ENCODE results near the gene KIAA1549.

The KIAA1549 gene

DNA sequence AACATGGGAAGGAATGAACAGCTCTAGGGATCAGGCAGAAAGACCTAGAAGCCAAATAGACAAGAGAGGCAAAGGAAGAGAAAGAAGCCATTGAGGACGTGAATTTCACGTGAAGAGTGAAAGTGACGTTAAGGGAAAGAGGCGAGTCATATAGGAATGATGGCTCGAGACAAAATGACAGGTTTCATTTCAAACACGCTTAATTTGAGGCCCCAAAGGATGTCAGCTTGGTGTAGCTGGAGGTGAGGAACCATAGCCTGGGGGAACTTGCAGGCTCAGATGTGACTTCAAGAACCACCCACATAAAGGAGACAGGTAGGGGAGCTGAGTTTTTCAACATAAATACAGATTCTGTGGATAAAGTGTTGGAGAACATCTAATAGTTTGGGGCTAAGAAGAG is 98.9 kb downstream of the KIAA1549 start:
- DNase-seq (ENCODE audit: low read depth in 3 of 3), result no peak

DNA sequence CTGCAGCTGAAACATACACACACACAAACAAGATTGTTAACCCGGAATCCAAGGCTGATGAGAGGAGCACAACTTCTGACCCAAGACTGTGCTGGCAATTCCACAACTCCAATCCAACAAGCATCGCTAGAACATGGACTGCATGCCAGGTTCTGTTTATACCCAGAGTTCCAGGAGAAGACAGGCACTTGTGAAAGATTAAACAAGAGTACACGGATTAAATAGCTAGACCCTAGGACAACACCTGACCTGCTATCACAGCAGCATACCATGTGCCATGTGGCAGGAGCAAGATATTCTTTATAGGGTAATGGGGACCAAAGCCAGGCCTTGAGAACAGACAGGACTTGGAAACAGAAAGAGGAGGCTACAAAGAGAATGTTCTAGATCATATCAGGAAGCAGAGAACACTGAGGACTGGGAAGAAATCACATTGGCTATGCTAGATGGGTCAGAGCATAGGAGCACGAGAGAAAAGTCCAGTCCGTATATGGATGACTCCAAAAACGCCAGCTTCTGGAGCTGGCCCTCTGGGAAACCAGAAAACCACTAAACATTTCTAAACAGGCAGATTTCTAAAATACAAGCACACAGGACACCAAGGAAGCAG is 99.5 kb downstream of the KIAA1549 start:
- no peak for DNase-seq (ENCODE audit: low read depth in 3 of 3)

DNA sequence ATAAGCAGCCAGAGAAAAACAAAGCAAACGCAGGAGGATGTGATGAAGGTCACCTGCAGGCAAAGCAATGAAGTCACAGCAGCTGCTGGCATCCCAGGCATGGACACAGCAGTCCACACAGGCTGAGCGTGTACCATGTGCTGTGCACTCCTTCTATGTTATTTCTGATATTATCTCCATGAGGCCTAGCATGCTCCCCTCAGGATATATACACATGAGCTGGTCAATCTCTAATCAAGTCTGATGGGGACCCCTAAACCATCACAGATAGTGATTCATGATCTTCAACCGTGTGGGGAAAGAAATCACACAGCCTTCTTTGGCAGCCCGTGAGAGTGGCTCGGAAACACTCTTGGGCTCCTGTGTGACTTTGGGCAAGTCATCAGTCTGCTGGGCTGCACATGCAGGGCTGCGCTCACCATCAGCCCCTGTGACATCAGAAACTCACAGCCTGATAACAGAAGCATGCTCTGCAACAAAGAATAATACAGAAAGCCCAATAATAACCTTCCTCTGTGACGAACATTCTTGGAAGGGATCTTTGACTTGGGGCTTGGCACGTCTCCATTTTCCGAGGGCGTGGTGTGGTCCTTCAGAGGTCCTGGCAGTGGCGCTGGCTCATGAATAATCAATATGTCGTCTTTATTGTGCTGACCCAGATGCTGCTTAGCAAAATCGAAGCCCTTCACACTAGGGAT is 100.2 kb downstream of the KIAA1549 start:
- no peak for DNase-seq (ENCODE audit: low read depth in 3 of 3)

DNA sequence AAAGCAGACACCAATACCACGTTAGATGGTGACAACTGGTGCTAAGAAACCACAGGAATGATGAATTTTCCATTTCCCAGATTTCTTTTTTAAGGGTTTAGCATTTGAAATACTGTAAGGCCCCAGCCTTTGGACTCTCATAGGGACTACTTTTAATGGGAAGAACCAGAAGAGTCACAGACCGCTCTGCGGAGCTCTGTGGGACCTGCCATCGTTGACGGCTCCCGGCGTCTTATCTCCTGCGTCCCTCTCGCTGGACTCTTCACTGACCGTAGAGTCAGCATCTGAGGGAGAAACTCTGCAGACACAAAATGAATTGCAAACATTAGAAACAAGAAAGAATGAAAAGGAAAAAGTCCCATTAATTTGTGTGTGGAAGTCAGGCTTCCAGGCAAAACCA is 101.8 kb downstream of the KIAA1549 start:
- no peak for DNase-seq (ENCODE audit: low read depth in 3 of 3)

DNA sequence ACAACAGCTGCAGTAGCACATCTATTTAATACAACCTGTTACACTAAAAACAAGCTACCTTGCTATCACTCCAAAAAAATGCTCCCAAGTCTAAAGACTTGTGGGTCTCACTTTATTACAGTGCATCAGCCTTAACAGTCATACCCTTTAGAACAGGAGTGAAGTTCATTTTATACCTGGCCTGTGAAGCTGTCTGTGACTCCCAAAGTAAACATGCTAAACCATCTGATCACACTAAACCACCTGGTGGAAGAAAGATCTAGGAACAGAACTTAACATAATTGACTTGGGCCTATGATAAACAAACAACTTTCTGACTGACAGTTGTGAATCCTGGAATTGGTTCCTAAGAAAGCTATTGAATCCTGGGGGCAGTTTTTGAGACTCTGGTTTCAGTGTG is 102.3 kb downstream of the KIAA1549 start:
- no peak for DNase-seq (ENCODE audit: low read depth in 3 of 3)

DNA sequence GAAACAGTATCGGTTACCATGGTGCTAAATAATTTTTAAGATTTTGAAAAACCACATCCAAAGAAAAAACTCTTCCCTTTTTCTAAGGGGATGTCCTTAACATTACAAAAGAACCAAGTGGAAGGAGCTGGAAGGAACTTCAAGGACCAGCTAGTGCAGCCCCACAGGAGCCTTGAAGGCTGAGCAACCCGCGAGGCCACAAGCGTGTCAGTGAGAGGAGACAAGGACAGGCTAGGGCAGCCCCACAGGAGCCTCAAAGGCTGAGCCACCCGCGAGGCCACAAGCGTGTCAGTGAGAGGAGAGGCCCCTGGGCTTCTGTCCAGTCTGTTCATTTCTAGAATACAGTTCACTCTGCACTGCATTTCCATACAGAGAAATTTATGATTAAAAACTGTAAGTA is 103.1 kb downstream of the KIAA1549 start:
- DNase-seq (ENCODE audit: low read depth in 3 of 3), result no peak

DNA sequence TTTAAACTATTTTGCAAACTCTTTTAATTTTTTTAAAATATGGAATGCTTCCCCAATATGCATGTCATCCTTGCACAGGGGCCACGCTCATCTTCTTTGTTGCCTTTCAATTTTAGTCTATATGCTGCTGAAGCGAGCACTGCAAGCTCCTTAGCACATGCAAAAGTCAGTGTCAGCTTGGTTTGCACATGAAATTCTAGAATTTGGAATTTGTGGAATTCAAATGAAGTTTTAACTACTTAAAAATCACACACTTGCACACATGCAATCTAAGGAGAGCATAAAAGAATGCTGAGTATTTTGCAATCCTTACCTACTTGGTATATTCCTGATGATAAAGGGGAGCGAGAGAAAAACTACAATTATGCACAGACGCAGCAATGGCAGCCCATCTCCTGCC is 104.9 kb downstream of the KIAA1549 start:
- no peak for DNase-seq (ENCODE audit: low read depth in 3 of 3)

DNA sequence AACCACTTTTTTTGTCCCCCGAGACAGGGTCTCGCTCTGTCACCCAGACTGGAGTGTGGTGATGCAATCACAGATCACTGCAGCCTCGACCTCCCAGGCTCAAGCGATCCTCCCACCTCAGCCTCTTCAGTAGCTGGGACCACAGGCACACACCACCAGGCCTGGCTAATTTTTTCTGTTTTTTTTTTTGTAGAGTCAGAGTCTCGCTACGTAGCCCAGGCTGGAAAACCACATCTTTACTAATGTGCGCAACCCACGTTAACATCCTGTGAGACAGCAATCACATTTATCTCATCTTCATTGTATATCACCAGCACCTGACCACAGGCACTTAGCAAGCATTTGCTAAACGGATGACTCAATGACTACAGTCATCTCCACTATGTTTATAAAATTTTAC is 105.4 kb downstream of the KIAA1549 start:
- DNase-seq (ENCODE audit: low read depth in 3 of 3), result peak; percentile 40 to 56 (median 44)

DNA sequence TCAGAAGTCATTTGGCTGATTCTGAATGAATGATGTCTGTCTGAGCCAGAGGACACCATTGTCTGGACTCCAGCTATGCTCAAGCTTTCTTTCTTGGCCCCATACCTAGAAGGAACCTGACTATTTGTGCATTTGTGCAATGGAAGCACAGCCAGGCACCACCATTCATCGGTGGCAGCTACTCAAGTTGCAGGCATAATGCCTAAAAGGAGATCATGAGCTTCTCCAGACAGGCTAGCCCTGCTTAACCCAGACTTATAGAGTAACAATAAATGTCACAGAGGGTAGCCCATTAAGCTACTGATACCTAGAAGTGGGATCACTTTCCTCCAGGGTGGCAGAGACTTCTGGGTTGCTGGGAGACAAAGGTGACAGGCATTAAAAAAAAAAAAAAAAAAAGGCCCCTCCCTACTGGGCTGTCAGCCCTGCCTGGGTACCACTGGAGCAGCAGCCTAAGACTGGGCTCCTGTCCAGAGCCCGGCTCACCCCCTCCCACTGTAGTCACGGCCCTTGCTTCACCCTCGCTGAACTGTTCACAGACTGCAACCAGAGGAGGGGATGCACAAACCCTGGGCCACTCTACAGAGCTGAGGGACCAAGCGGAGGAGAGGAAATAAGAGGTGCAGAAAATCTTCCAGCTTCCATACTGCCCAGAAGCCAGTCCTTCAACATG is 107.8 kb downstream of the KIAA1549 start:
- DNase-seq (ENCODE audit: low read depth in 3 of 3), result no peak

DNA sequence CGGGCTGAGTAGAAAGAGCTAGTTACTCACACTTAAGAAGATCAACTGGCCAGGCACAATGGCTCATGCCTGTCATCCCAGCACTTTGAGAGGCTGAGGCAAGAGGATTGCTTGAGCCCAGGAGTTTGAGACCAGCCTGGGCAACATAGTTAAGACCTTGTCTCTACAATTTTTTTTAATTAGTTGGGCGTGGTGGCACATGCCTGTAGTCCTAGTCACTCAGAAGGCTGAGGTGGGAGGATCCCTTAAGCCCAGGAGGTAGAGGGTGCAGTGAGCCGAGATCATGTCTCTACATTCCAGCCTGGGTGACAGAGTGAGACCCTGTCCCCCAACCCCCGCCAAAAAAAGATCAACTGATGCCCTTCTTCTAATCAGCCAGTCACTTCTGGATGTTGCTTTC is 108.6 kb downstream of the KIAA1549 start:
- DNase-seq (ENCODE audit: low read depth in 3 of 3), result no peak

DNA sequence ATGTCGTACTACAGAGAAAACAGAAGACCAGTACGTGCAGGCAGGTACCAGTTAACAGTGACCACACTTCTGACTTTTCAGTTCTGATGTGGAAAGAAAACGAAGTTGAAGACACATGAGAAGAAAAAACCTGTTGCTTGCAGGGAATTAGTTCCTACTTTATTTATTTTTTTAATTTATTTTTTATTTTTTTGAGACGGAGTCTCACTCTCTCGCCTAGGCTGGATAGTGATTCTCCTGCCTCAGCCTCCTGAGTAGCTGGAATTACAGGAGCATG is 109.4 kb downstream of the KIAA1549 start:
- DNase-seq (ENCODE audit: low read depth in 3 of 3), result no peak

DNA sequence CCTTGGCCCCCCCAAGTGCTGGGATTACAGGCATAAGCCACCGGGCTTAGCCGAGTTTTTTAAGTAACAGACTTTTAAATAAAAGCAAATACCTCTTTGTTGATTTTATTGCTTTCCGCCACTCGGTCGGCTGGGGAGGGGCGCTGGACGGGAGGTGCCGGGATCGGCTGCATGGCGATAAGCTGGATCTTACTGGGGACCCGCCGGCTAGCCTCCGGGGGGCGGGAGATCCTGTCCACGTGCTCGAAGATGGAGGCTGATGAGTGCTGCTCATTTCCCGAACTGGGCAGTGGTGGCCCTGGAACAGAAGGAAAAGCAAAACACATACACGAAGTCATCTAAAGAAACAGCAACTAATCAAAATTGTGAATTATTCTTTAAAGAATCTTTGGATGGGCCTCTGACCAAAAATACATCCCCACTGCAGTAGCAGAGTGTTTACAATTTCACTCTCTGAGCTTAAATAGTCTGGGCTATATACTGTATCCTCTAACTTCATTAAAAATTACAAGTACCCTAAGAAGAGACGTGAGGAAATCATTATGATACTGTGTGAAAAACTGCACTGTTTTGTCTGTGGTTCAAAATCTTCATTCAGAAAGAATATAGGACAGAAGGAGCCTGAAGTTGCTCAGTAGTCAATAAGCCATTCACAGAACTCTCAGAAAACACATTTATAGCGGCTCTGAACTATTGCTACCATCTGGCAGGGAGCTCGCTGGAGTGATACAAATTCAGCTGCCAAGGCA is 110.0 kb downstream of the KIAA1549 start:
- DNase-seq (ENCODE audit: low read depth in 3 of 3), result no peak

DNA sequence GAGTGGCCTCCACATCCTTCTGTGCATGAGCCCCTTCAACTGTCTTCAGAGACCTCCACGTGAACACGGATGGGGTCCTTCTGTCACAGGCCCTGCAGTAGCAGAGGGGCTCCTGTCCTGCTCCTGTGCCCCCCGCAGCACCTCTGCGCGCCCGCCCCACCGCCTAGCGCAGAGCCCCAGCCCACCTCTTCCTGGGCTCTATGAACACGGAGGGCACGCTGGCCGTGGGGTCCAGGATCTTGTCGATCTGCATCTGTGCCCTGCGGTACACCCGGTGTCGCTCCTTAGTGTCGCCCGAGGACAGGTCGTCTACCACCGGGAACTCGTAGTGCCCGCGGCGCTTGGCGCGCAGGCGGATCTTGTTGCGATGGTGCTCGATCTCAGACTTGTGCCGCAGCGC is 111.8 kb downstream of the KIAA1549 start:
- no peak for DNase-seq (ENCODE audit: low read depth in 3 of 3)

DNA sequence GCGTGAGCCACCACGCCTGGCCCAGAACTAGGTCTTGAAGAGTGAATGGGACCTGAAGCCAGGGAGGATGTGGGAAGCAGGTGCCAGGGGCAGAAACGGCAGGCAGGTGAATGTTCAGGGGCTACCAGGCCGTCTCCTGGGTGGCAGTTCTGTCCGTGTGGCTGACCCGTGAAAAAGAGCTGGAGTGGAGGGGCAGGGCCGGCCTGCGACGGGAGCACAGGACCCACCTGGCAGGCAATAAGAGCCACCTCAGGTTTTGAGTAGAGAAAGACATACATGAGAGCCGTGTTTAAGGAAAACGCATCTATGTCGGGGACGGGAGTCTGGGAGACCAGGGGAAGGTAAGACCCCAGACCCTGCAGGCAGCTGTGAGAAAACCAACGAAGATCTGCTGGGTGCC is 112.5 kb downstream of the KIAA1549 start:
- no peak for DNase-seq (ENCODE audit: low read depth in 3 of 3)

DNA sequence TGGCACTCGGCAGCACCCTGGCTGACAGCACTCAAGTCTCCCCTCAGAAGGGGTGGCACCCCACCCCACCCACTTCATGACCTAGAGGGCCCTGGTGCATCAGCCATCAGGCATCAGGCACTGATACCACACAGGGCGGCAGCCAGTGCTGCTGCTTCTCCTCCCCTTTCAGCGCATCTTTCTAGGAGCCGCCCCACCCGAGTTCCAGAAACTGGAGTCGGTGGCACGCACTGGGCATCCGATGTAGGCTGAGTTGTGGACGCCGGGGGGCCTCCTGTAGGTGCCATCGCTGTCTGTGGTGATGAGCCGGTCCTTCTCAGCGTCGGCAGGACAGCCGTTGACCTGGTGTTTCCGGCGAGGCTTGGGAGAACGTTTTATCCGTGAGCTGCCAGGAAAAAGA is 113.4 kb downstream of the KIAA1549 start:
- DNase-seq (ENCODE audit: low read depth in 3 of 3), result no peak

DNA sequence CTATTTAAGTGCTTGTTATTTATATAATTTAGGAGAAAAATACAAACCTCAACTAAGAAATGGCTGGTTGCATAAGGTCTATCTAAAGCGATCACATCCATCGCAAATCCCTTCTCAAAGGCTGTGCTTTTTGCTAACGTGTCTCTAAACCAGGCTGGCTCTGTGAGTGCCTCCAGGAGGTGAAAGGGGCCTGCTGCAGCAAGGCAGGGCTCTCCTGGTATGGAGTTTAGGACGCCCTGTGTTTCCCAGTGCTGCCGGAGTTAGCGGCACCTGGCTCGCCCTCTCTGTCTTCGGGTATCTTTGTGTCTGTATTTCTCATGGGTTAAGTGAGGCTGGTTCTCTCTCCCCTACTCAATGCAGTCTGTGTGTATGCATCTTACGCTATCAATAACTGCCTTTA is 114.8 kb downstream of the KIAA1549 start:
- DNase-seq (ENCODE audit: low read depth in 3 of 3), result no peak

DNA sequence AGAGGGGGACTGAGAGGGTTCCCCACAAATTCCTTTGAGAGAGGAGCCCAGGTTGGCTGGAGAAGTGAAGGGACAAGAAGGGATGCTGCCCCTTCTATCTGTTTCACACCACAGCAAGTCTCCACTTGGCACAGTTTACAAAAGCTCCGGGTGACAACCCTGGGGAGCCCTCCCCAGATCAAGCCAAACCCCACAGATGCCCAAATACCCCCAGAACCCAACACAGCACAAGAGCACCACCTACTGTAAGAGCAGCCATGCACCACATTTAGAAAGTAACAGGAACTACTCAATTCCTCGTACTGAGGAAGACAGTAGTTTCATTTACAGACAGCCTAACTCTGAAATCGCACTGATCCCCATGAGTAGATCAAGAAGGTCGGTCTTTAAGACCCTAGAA is 115.3 kb downstream of the KIAA1549 start:
- DNase-seq (ENCODE audit: low read depth in 3 of 3), result no peak

DNA sequence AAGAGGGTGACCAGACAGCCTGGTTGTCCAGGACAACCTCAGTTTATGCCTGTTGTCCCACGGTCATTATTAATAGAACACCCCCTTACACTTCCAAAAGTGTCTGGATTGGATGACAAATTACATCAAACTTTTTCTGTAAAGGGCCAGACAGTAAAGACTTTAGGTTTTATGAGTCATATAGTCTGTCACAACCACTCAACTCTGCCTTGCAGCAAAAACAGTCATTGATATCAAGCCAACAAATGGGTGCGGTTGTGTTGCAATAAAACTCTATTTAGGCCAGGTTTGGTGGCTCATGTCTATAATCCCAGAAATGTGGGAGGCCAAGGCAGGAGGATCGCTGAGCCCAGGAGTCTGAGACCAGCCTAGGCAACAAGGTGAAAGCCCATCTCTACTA is 116.5 kb downstream of the KIAA1549 start:
- no peak for DNase-seq (ENCODE audit: low read depth in 3 of 3)

DNA sequence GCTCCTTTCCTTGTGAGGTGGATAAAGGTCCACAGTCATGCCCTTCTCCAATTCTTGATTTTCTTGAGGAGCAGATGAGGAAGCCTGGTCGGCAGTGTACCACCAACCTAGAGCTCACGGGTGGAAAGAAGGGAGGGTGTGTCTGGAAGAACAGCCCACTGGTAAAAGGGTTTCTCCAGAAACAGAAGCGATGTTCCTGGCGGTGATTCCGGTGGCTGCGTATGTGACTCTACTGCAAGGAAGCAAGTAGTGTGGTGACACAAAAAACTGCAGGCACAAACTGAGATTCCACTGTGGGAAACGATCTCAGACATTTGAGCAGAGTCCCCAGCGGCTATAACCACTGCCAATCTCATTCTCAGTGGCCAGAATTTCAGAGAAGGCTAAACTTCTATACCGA is 117.3 kb downstream of the KIAA1549 start:
- no peak for DNase-seq (ENCODE audit: low read depth in 3 of 3)

DNA sequence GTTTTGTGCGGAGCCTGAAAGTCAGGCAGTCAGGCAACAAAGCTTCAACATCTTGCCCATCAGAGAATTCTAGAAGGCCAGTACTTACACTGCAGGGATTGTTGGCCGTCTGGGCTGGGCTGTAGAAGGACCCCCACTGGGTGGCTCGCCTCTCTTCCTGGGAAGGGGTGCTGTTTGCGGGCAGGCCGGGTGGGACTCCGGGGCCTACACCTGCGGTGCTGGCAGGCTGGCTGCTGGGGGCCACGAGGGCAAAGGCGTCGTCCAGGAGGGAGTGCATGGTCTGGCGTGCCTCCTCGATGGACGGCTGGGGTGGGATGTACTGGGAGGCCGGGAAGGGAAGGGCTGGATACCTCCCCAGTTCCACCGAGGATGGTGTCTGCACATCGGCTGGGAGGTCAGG is 120.1 kb downstream of the KIAA1549 start:
- no peak for DNase-seq (ENCODE audit: low read depth in 3 of 3)

DNA sequence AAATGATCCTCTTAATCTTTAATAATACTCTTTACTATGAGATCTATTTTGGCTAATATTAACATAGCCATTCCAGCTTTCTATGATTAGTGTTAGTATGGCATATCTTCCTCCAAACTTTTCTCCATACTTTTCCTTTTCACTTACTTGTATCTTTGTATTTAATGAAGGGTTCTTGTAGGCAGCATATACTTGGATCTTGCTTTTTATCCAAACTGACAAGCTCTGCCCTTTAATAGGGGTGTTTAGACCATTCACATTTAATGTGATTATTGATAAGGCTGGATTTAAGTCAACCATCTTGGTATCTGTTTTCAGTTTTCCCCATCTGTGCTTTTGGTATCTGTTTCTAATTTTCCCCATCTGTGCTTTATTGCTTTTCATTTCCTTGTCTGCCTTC is 123.5 kb downstream of the KIAA1549 start:
- DNase-seq (ENCODE audit: low read depth in 3 of 3), result no peak

DNA sequence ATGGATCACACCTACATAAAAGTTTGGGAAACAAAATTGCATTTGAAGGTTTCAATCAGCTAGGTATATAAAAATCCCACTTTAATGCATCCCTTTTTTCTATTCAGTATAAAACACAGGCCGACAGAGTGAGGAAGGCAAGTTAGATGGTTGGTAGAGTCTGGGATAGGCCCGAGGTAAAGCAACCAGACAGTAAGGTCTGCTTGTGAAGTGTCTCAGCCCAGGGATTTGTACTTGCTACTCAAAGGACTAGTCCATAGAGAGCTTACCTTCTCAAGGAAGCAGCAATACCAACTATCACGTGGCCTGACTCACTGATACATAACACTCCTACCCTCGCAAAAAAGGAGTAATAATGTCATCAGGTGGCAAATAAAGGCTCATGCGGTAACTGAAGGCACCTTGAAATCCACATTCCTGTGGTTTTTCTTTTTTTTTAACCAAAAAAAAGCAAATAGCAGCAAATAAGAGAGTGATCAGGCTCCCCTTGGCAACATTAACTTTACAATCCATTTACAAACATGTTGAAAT is 127.0 kb downstream of the KIAA1549 start:
- DNase-seq (ENCODE audit: low read depth in 3 of 3), result no peak

DNA sequence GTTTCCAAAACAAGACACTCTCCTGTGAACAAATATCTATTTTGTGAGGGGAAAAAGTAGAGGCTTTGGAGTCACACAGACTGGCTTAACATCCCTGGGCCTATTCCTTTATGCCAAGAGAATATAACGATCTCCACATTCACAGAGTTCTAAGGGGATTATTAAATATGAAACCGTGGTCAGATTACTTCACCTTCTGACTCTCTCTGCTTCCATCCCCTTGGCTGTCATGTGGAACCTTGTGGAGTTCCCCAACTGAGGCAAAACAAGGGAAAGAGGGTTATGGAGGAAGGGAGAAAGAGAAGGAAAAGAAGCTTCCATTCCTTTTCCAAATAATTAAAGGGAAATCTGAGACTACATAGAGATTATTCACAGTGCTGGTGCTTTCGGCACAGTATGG is 127.7 kb downstream of the KIAA1549 start:
- no peak for DNase-seq (ENCODE audit: low read depth in 3 of 3)
